B cell (primary cell): Measurements from ENCODE around the gene ZNF775. TPM values are rescaled to one million over a fixed set of nuclear protein-coding genes. Genes with fewer than 3 reads are reported as not detected.

Experiments used
- ATAC-seq: fragments of 200-7000 bp; cut with Tn5 transposase; one replicate; pipeline ENCODE4 v1.10.0; 2021; ENCODE audit warnings: low read depth, mild to moderate bottlenecking, moderate number of reproducible peaks, moderate library complexity
- CTCF ChIA-PET: fragments of 350-600 bp; sonication (Branson Sonifier 250); formaldehyde crosslinking; loops from one replicate; lab custom pipeline; 2021; ENCODE audit warnings: antibody characterized with exemption, inconsistent platforms; lab: Charles Lee
- POLR2A ChIA-PET: fragments of 350-600 bp; sonication (Branson Sonifier 250); formaldehyde crosslinking; loops from one replicate; lab custom pipeline; 2021; ENCODE audit warnings: antibody characterized with exemption; lab: Charles Lee
- DNase-seq: peaks from one replicate; pipeline ENCODE4 v3.0.0; 2013
- H2AFZ ChIP-seq: 2 replicates; pipeline ENCODE4 v1.6.1; 2012; ENCODE audit warnings: mild to moderate bottlenecking, low read depth, low read length; ENCODE audit not compliant: insufficient read depth, poor library complexity, severe bottlenecking
- H3K27ac ChIP-seq, 2 donors: 1 replicate in 1 of 2; 2 replicates in 1 of 2; pipeline ENCODE4 v1.5.1; 2012 to 2013; ENCODE audit warnings: low read length in 2 of 2, mild to moderate bottlenecking in 2 of 2, moderate library complexity in 1 of 2
- H3K27me3 ChIP-seq, 4 experiments: fragments of 200-600 bp in 1 of 4; sonication (generic) in 1 of 4; replicated peaks in 1 of 4; 1 replicate in 2 of 4; 2 replicates in 2 of 4; pipeline versions ENCODE4 v1.6.1 to v1.7.0; 2013 to 2016; ENCODE audit warnings: low read length in 3 of 4, mild to moderate bottlenecking in 2 of 4, mixed read lengths in 1 of 4, moderate library complexity in 1 of 4; ENCODE audit not compliant: insufficient read depth in 4 of 4, control insufficient read depth in 3 of 4; ENCODE audit errors: control extremely low read depth in 1 of 4
- H3K36me3 ChIP-seq, 2 experiments: replicated peaks in 1 of 2; 1 replicate in 1 of 2; 2 replicates in 1 of 2; pipeline versions ENCODE4 v1.6.1 to v1.7.1; 2013; ENCODE audit warnings: low read length in 1 of 2; ENCODE audit not compliant: insufficient read depth in 2 of 2, control insufficient read depth in 1 of 2; ENCODE audit errors: control extremely low read depth in 1 of 2, extremely low read depth in 1 of 2
- H3K4me1 ChIP-seq, 2 donors: fragments of 200-600 bp in 1 of 2; sonication (generic) in 1 of 2; 1 replicate in 1 of 2; 2 replicates in 1 of 2; pipeline versions ENCODE4 v1.5.1 to v1.6.1; 2013 to 2017; ENCODE audit warnings: low read length in 2 of 2; ENCODE audit not compliant: control insufficient read depth in 2 of 2, insufficient read depth in 2 of 2
- H3K4me2 ChIP-seq: replicated peaks from 2 replicates; pipeline ENCODE3; 2012; ENCODE audit warnings: mild to moderate bottlenecking, low read depth, low read length; ENCODE audit not compliant: poor library complexity, severe bottlenecking
- H3K4me3 ChIP-seq, 5 experiments: fragments of 200-600 bp in 1 of 5; sonication (generic) in 1 of 5; 1 replicate in 3 of 5; 2 replicates in 2 of 5; pipeline versions ENCODE4 v1.5.1 to v1.7.0; 2011 to 2016; ENCODE audit warnings: low read length in 4 of 5, mild to moderate bottlenecking in 4 of 5, low read depth in 2 of 5, control low read depth in 1 of 5, moderate library complexity in 1 of 5; ENCODE audit not compliant: insufficient read depth in 1 of 5; ENCODE audit errors: control extremely low read depth in 1 of 5, extremely low read depth in 1 of 5
- H3K79me2 ChIP-seq: fragments of 200-600 bp; sonication (generic); one replicate; pipeline ENCODE4 v1.6.0; 2016; ENCODE audit warnings: low read length; ENCODE audit not compliant: control insufficient read depth, insufficient read depth
- H3K9ac ChIP-seq: fragments of 200-600 bp; sonication (generic); 2 replicates; pipeline ENCODE4 v1.6.1; 2017; ENCODE audit warnings: mild to moderate bottlenecking, low read length, moderate library complexity
- H3K9me3 ChIP-seq, 3 donors: one replicate each; pipeline versions ENCODE4 v1.6.1 to v1.7.1; 2013; ENCODE audit warnings: low read length in 2 of 3; ENCODE audit not compliant: control insufficient read depth in 2 of 3, insufficient read depth in 1 of 3; ENCODE audit errors: control extremely low read depth in 1 of 3
- H4K20me1 ChIP-seq: 2 replicates; pipeline ENCODE4 v1.6.0; 2012; ENCODE audit warnings: mild to moderate bottlenecking, low read length; ENCODE audit not compliant: insufficient read depth, control insufficient read depth, poor library complexity, severe bottlenecking
- H3K27ac Mint-ChIP-seq: one replicate; pipeline ENCODE4 v1.8.0; 2021; ENCODE audit warnings: mixed read lengths
- H3K27me3 Mint-ChIP-seq: one replicate; pipeline ENCODE4 v1.8.0; 2021; ENCODE audit warnings: mixed read lengths
- H3K4me1 Mint-ChIP-seq: one replicate; pipeline ENCODE4 v1.8.0; 2021; ENCODE audit warnings: mixed read lengths
- H3K4me3 Mint-ChIP-seq: one replicate; pipeline ENCODE4 v1.8.0; 2021; ENCODE audit warnings: mixed read lengths
- H3K9me3 Mint-ChIP-seq: one replicate; pipeline ENCODE4 v1.8.0; 2022; ENCODE audit warnings: mixed read lengths; ENCODE audit not compliant: insufficient read depth
- EZH2 ChIP-seq: IDR thresholded peaks from 2 replicates; pipeline ENCODE4 v1.6.1; 2012; ENCODE audit warnings: borderline replicate concordance, low read depth, mild to moderate bottlenecking, moderate library complexity, low read length; ENCODE audit not compliant: insufficient read depth, poor library complexity, severe bottlenecking
- WGBS: methylation state at CpG from one replicate; pipeline ENCODE4 v1.1.5; 2013; ENCODE audit warnings: missing lambda C conversion rate; ENCODE audit not compliant: insufficient coverage; 5-methylcytosine and 5-hydroxymethylcytosine counted together
- intact Hi-C: fragments of 100-400 bp; cut with micrococcal nuclease; formaldehyde crosslinking; loops from one replicate; pipeline ENCODE4 v1.10.0; 2022
- polyA plus RNA-seq: library from polyadenylated mRNA; depleted of rRNA; stranded (reverse); fragments of >200 nt; gene quantifications from 2 replicates; pipeline ENCODE4 v1.2.3, GENCODE V29; 2012
- total RNA-seq, 2 donors: library from RNA; stranded (reverse); fragments of 120-200 nt in 1 of 2; gene quantifications; 1 replicate in 1 of 2; 2 replicates in 1 of 2; pipeline versions ENCODE4 v1.2.3 to v1.2.4, GENCODE V29; 2013 to 2022
- TF ChIP-seq, protein P1 (sequence below): fragments of 200-600 bp; IDR thresholded peaks from one replicate; pipeline ENCODE4 v1.8.0; 2022; ENCODE audit warnings: antibody characterized with exemption, mild to moderate bottlenecking

ZNF775 gene
- total and polyA plus RNA-seq, 2 donors (not counting 1 experiment from before 2014, with no cell fraction given), result 4.2 to 12.1 TPM

- peaks cover 8 to 27% of the 10 kb centered on the region in 2 donors for H3K4me1 ChIP-seq
- H2AFZ ChIP-seq, result no peak overlapping the region
- H3K27me3 ChIP-seq, result no peaks in the 10 kb centered on the region
- 88% methylated on average over 9 of the region's 15 CpGs for WGBS
- no peaks in the 10 kb centered on the region for H3K27me3 Mint-ChIP-seq
- H4K20me1 ChIP-seq, result peaks cover 6% of the 10 kb centered on the region
- DNase-seq, result no peak
- no peak overlapping the region for H3K9ac ChIP-seq
- no peaks in the 10 kb centered on the region for H3K9me3 Mint-ChIP-seq
- CTCF ChIA-PET, result interaction anchor here (0.6 to 1.8 kb wide), 3 partner anchors 16 to 29 kb away, joined by 3 to 4 read pairs (median 4); partner anchors contain the start of gene REPIN1
- no peak overlapping the region for H3K27ac Mint-ChIP-seq
- POLR2A ChIA-PET, result no interaction called here
- H3K9me3 ChIP-seq, result peaks cover 0 to 3% (median 0%) of the 10 kb centered on the region in 3 donors
- H3K4me3 Mint-ChIP-seq, result no peak overlapping the region
- TF ChIP-seq, protein P1, sequence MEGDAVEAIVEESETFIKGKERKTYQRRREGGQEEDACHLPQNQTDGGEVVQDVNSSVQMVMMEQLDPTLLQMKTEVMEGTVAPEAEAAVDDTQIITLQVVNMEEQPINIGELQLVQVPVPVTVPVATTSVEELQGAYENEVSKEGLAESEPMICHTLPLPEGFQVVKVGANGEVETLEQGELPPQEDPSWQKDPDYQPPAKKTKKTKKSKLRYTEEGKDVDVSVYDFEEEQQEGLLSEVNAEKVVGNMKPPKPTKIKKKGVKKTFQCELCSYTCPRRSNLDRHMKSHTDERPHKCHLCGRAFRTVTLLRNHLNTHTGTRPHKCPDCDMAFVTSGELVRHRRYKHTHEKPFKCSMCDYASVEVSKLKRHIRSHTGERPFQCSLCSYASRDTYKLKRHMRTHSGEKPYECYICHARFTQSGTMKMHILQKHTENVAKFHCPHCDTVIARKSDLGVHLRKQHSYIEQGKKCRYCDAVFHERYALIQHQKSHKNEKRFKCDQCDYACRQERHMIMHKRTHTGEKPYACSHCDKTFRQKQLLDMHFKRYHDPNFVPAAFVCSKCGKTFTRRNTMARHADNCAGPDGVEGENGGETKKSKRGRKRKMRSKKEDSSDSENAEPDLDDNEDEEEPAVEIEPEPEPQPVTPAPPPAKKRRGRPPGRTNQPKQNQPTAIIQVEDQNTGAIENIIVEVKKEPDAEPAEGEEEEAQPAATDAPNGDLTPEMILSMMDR, result no peak
- no peak for TF ChIP-seq EZH2
- no peak overlapping the region for H3K4me2 ChIP-seq
- ATAC-seq, result no peak
- peaks cover 24% of the 10 kb centered on the region for H3K79me2 ChIP-seq
- peaks cover 29% of the 10 kb centered on the region for H3K4me1 Mint-ChIP-seq
- no peak overlapping the region for H3K4me3 ChIP-seq
- intact Hi-C loops, result no loop called here
- no peaks in the 10 kb centered on the region for H3K36me3 ChIP-seq
- H3K27ac ChIP-seq, result no peak overlapping the region
Measured at GRCh38 chr7:150384406-150385301, 5.5 kb downstream of the ZNF775 start.

- H2AFZ ChIP-seq, result no peak overlapping the region
- Mint-ChIP-seq H3K4me3 (no peak overlapping the region), H3K4me1 (peaks cover 23% of the 10 kb centered on the region), H3K9me3 (no peaks in the 10 kb centered on the region), H3K27me3 (no peaks in the 10 kb centered on the region), H3K27ac (no peak overlapping the region)
- H3K4me3 ChIP-seq, result no peak overlapping the region
- TF ChIP-seq, protein P1, result no peak
- TF ChIP-seq EZH2, result no peak
- WGBS, result 98% methylated on average over 12 of the region's 14 CpGs
- peaks cover 2 to 20% of the 10 kb centered on the region in 2 donors for H3K4me1 ChIP-seq
- H3K9me3 ChIP-seq, result peaks cover 0 to 3% (median 0%) of the 10 kb centered on the region in 3 donors
- ATAC-seq, result no peak
- H3K27ac ChIP-seq, result no peak overlapping the region
- no peak for DNase-seq
- ChIA-PET POLR2A (interaction anchor here (0.7 kb wide), 1 partner anchor 15 kb away, joined by 3 read pairs; no protein-coding TSS in a partner anchor), CTCF (interaction anchor here (0.9 to 2.1 kb wide), 3 partner anchors 16 to 30 kb away, joined by 4 read pairs; partner anchors contain the start of gene REPIN1)
- H3K9ac ChIP-seq, result no peak overlapping the region
- H4K20me1 ChIP-seq, result peaks cover 6% of the 10 kb centered on the region
- peaks cover 17% of the 10 kb centered on the region for H3K79me2 ChIP-seq
- intact Hi-C loops, result no loop called here
- H3K36me3 ChIP-seq, result no peaks in the 10 kb centered on the region
- H3K4me2 ChIP-seq, result no peak overlapping the region
- no peaks in the 10 kb centered on the region for H3K27me3 ChIP-seq
Measured at GRCh38 chr7:150385302-150385723, 6.2 kb downstream of the ZNF775 start.
